GM12878 (cell line): ENCODE data around the gene STK11. TPM values are rescaled to one million over a fixed set of nuclear protein-coding genes. Genes with fewer than 3 reads are reported as not detected.

ENCODE experiments used
- ATAC-seq: fragments of 200-7000 bp; cut with Tn5 transposase; 3 replicates; pipeline ENCODE4 v1.9.1; 2020; ENCODE audit warnings: mild to moderate bottlenecking, moderate library complexity
- BruUV-seq: library from RNA; stranded (reverse); fragments of 400-500 nt; replicated peaks from 2 replicates; lab custom pipeline; 2021; lab: Mats Ljungman, UMichigan
- CTCF ChIA-PET: fragments of 300-600 bp; sonication (Branson Sonifier 250); formaldehyde crosslinking; extraction: SDS; loops from one replicate; lab custom pipeline; 2021; ENCODE audit warnings: inconsistent platforms; lab: Yijun Ruan, JAX
- POLR2A ChIA-PET: fragments of 350-600 bp; formaldehyde crosslinking; extraction: SDS; loops from one replicate; lab custom pipeline; 2021; ENCODE audit warnings: inconsistent platforms; lab: Charles Lee
- RAD21 ChIA-PET: fragments of 300-600 bp; sonication (Branson Sonifier 250); formaldehyde crosslinking; loops from one replicate; lab custom pipeline; 2023; ENCODE audit warnings: antibody characterized with exemption; ENCODE audit not compliant: unreplicated experiment; lab: Charles Lee
- SMC1A ChIA-PET: fragments of 300-600 bp; sonication (Branson Sonifier 250); formaldehyde crosslinking; loops from one replicate; lab custom pipeline; 2023; ENCODE audit not compliant: unreplicated experiment, uncharacterized antibody; lab: Charles Lee
- DNase-seq: peaks from one replicate; pipeline ENCODE4 v3.0.0-alpha.2; 2011; ENCODE audit warnings: low read depth, low spot score
- FAIRE-seq: peaks from 3 replicates; lab custom pipeline; 2011; peaks lifted over from hg19 to GRCh38; lab: Jason Lieb, UNC
- H2AFZ ChIP-seq: 2 replicates; pipeline ENCODE4 v1.6.0; 2011; ENCODE audit warnings: low read depth, low read length, control low read depth; ENCODE audit not compliant: control insufficient read depth
- H3K27ac ChIP-seq: 2 replicates; pipeline ENCODE4 v1.5.1; 2011; ENCODE audit warnings: control low read depth; ENCODE audit not compliant: control insufficient read depth, insufficient read depth
- H3K27me3 ChIP-seq, 2 experiments: replicated peaks in 1 of 2; 2 replicates each; pipeline versions ENCODE4 v1.6.0 to v1.6.1; 2011; ENCODE audit warnings: low read length in 1 of 2; ENCODE audit not compliant: control insufficient read depth in 2 of 2, insufficient read depth in 2 of 2
- H3K36me3 ChIP-seq, 2 experiments: 2 replicates each; pipeline ENCODE4 v1.5.1; 2011; ENCODE audit warnings: low read length in 1 of 2; ENCODE audit not compliant: control insufficient read depth in 2 of 2, insufficient read depth in 2 of 2
- H3K4me1 ChIP-seq: 2 replicates; pipeline ENCODE4 v1.6.1; 2011; ENCODE audit warnings: mild to moderate bottlenecking, low read length, moderate library complexity, mixed read lengths; ENCODE audit not compliant: control insufficient read depth, insufficient read depth
- H3K4me2 ChIP-seq: 2 replicates; pipeline ENCODE4 v1.6.0; 2011; ENCODE audit warnings: control low read depth; ENCODE audit not compliant: control insufficient read depth, insufficient read depth
- H3K4me3 ChIP-seq: fragments of 200-600 bp; sonication (generic); 2 replicates; pipeline ENCODE4 v1.5.1; 2016
- H3K79me2 ChIP-seq: 2 replicates; pipeline ENCODE4 v1.6.0; 2011; ENCODE audit warnings: low read length; ENCODE audit not compliant: control insufficient read depth, insufficient read depth
- H3K9ac ChIP-seq: 2 replicates; pipeline ENCODE4 v1.8.0; 2011; ENCODE audit warnings: low read length, control low read depth, mixed read lengths; ENCODE audit not compliant: control insufficient read depth, insufficient read depth
- H3K9me3 ChIP-seq: replicated peaks from 3 replicates; pipeline ENCODE4 v1.5.1; 2011; ENCODE audit warnings: mild to moderate bottlenecking, low read length; ENCODE audit not compliant: control insufficient read depth, insufficient read depth
- H4K20me1 ChIP-seq: 2 replicates; pipeline ENCODE4 v1.6.0; 2011; ENCODE audit not compliant: control insufficient read depth, insufficient read depth
- BMI1 ChIP-seq: fragments of 450-650 bp; IDR thresholded peaks from 2 replicates; pipeline ENCODE4 v1.6.1; 2016; ENCODE audit warnings: mild to moderate bottlenecking, moderate library complexity, borderline replicate concordance
- HDGF ChIP-seq: fragments of 450-650 bp; IDR thresholded peaks from 2 replicates; pipeline ENCODE4 v1.6.1; 2016; ENCODE audit warnings: antibody characterized with exemption
- POLR2A ChIP-seq: IDR thresholded peaks from 2 replicates; pipeline ENCODE4 v1.6.1; 2011; ENCODE audit warnings: low read depth, mild to moderate bottlenecking, low read length
- POLR2AphosphoS5 ChIP-seq: IDR thresholded peaks from 2 replicates; pipeline ENCODE4 v1.6.1; 2011; ENCODE audit warnings: mild to moderate bottlenecking, low read length, inconsistent platforms
- WGBS: methylation state at CpG from one replicate; pipeline ENCODE4 v1.1.6; 2016; ENCODE audit warnings: low lambda C conversion rate; ENCODE audit not compliant: insufficient replicate concordance, insufficient coverage; ENCODE audit errors: missing lambda C conversion rate; 5-methylcytosine and 5-hydroxymethylcytosine counted together
- in situ Hi-C: fragments of 300-500 bp; cut with MboI; formaldehyde crosslinking; loops from 9 replicates; pipeline ENCODE4 v1.14.3; 2018; ENCODE audit warnings: mixed read lengths
- intact Hi-C: fragments of 100-400 bp; cut with micrococcal nuclease; formaldehyde crosslinking; loops from one replicate; pipeline ENCODE4 v1.14.2; 2022; ENCODE audit not compliant: unreplicated experiment
- polyA plus RNA-seq, 11 experiments: library from polyadenylated mRNA; depleted of rRNA in 4 of 11; unstranded in 6 of 11; stranded (reverse) in 5 of 11; fragments of >200 nt; fragmentation: Nextera tagmentation in 4 of 11; fragmentation: Illumina TruSeq in 1 of 11; extraction: Ambion mirVana in 4 of 11; extraction: Trizol in 1 of 11; gene quantifications; 1 replicate in 1 of 11; 2 replicates in 10 of 11; pipeline versions ENCODE4 v1.2.1 to v1.2.3, GENCODE V29; 2011 to 2016; ENCODE audit warnings: inconsistent platforms in 2 of 11, missing spikeins in 2 of 11, low read depth in 1 of 11
- total RNA-seq, 4 experiments: library from RNA; depleted of rRNA in 3 of 4; stranded (reverse); fragments of >200 nt in 3 of 4; fragmentation: Illumina TruSeq in 1 of 4; extraction: Trizol in 1 of 4; gene quantifications; 2 replicates each; pipeline versions ENCODE4 v1.2.1 to v1.2.3, GENCODE V29; 2013 to 2021
- TF ChIP-seq, protein P1 (sequence below): IDR thresholded peaks from 2 replicates; pipeline ENCODE4 v1.6.1; 2011; ENCODE audit warnings: mild to moderate bottlenecking, low read depth, low read length, moderate library complexity; ENCODE audit not compliant: insufficient replicate concordance
- TF ChIP-seq, protein P2 (sequence below): IDR thresholded peaks from 2 replicates; pipeline ENCODE4 v1.6.1; 2011; ENCODE audit warnings: borderline replicate concordance, low read depth, mild to moderate bottlenecking, moderate library complexity, low read length; ENCODE audit not compliant: insufficient read depth, poor library complexity, severe bottlenecking

Gene STK11
- total and polyA plus RNA-seq, 10 of the 15 experiments (the other 5 are each of a cell fraction or from before 2014, with no cell fraction given): 0.33 to 71.0 (median 23.8) TPM

DNA sequence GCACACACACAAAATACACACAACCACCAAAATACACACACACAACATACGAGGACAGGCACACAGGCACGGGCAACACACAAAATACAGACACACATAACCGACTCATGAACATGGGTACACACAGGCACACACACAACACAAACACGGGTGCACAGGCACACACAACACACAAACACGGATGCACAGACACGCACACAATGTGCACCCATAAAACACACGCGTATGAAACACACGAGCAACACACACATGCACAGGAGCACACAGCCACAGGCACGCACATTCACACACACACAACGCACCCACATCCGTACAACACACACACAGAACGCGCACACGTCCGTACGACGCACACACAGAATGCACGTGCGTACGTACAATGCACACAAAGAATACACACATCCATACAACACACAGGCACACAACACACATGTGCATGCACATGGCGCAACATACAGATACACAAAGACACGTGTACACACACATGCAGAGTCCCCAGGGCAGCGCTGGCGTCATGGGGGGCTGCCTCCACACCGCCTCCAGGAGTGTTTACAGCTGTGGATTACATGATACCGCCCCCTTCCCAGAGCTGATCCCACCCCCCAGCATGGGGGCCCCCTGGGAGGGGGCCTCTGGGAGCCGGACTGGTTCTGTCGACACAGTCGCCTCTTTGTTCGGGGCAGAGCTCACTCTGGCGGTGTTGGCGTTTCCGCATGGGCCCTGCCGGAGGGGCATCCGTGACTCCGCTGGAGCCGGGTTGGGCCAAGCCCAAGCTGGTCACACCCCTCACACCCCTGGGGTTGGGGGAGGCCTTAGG, 34.4 kb upstream of the STK11 start:
- ChIA-PET SMC1A (no interaction called here), POLR2A (no interaction called here), RAD21 (no interaction called here), CTCF (no interaction called here)
- H3K4me2 ChIP-seq: peak overlapping the region; percentile 50
- H3K27me3 ChIP-seq: no peaks in the 10 kb centered on the region
- TF ChIP-seq BMI1 (no peak), POLR2AphosphoS5 (peak; percentile 77), POLR2A (peak; percentile 13; the same call in 1 of the 2 replicates), HDGF (peak; percentile 74; the same call in 1 of the 2 replicates)
- TF ChIP-seq, protein P1, sequence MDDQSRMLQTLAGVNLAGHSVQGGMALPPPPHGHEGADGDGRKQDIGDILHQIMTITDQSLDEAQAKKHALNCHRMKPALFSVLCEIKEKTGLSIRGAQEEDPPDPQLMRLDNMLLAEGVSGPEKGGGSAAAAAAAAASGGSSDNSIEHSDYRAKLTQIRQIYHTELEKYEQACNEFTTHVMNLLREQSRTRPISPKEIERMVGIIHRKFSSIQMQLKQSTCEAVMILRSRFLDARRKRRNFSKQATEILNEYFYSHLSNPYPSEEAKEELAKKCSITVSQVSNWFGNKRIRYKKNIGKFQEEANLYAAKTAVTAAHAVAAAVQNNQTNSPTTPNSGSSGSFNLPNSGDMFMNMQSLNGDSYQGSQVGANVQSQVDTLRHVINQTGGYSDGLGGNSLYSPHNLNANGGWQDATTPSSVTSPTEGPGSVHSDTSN: peak; percentile 7
- TF ChIP-seq, protein P2, sequence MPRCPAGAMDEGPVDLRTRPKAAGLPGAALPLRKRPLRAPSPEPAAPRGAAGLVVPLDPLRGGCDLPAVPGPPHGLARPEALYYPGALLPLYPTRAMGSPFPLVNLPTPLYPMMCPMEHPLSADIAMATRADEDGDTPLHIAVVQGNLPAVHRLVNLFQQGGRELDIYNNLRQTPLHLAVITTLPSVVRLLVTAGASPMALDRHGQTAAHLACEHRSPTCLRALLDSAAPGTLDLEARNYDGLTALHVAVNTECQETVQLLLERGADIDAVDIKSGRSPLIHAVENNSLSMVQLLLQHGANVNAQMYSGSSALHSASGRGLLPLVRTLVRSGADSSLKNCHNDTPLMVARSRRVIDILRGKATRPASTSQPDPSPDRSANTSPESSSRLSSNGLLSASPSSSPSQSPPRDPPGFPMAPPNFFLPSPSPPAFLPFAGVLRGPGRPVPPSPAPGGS: peak; percentile 47
- no peak for FAIRE-seq
- H3K4me1 ChIP-seq: peaks cover 16% of the 10 kb centered on the region
- H2AFZ ChIP-seq: no peak overlapping the region
- in situ Hi-C loops: no loop called here
- H3K4me3 ChIP-seq: peak overlapping the region; percentile 95; the same call in 1 of the 2 replicates
- no peaks in the 10 kb centered on the region for H4K20me1 ChIP-seq
- 98% methylated on average over 36 of the region's 38 CpGs for WGBS
- no TSS peak for BruUV-seq
- peaks cover 5% of the 10 kb centered on the region in 2 experiments; a peak in 3 of 4 replicates for H3K36me3 ChIP-seq
- H3K9me3 ChIP-seq: peaks cover 1% of the 10 kb centered on the region; the same call in 1 of the 3 replicates
- no peak overlapping the region for H3K9ac ChIP-seq
- no peak overlapping the region for H3K27ac ChIP-seq
- no peak for DNase-seq
- ATAC-seq: no peak
- intact Hi-C loops: loop anchor here (5.0 kb wide), 1 partner anchor 39 kb away; no protein-coding TSS in a partner anchor
- H3K79me2 ChIP-seq: peaks cover 53% of the 10 kb centered on the region
